BJ (cell line): ENCODE results near the gene PTPRE. TPM values are rescaled to one million over a fixed set of nuclear protein-coding genes. Genes with fewer than 3 reads are reported as not detected.

Experiments used
- CTCF ChIA-PET: fragments of 350-600 bp; formaldehyde crosslinking; extraction: SDS; loops from one replicate; lab custom pipeline; 2021; ENCODE audit warnings: antibody characterized with exemption, inconsistent platforms; lab: Yijun Ruan, JAX
- POLR2A ChIA-PET: fragments of 300-600 bp; sonication (Branson Sonifier 250); formaldehyde crosslinking; extraction: SDS; loops from one replicate; lab custom pipeline; 2021; ENCODE audit warnings: antibody characterized with exemption; lab: Charles Lee
- DNase-seq: peaks from one replicate; pipeline ENCODE4 v3.0.0-alpha.2; 2011; ENCODE audit warnings: low read depth
- H3K27me3 ChIP-seq: 2 replicates; pipeline ENCODE4 v1.6.0; 2011; ENCODE audit warnings: low read length; ENCODE audit not compliant: control insufficient read depth, insufficient read depth
- H3K36me3 ChIP-seq: 2 replicates; pipeline ENCODE4 v1.5.1; 2011; ENCODE audit warnings: low read length; ENCODE audit not compliant: control insufficient read depth, insufficient read depth
- H3K4me3 ChIP-seq: 2 replicates; pipeline ENCODE4 v1.5.1; 2011; ENCODE audit warnings: low read depth, mild to moderate bottlenecking, control low read depth, low read length
- polyA plus RNA-seq: library from polyadenylated mRNA; depleted of rRNA; stranded (reverse); fragments of >200 nt; gene quantifications from 2 replicates; pipeline ENCODE4 v1.2.3, GENCODE V29; 2011
- TF ChIP-seq, protein P1 (sequence below): IDR thresholded peaks from 2 replicates; pipeline ENCODE4 v1.5.1; 2011; ENCODE audit warnings: low read depth, mild to moderate bottlenecking, control low read depth, inconsistent platforms, low read length, moderate library complexity; ENCODE audit not compliant: insufficient read depth

PTPRE gene
- polyA plus RNA-seq, 1 experiment: 0.09 TPM

DNA sequence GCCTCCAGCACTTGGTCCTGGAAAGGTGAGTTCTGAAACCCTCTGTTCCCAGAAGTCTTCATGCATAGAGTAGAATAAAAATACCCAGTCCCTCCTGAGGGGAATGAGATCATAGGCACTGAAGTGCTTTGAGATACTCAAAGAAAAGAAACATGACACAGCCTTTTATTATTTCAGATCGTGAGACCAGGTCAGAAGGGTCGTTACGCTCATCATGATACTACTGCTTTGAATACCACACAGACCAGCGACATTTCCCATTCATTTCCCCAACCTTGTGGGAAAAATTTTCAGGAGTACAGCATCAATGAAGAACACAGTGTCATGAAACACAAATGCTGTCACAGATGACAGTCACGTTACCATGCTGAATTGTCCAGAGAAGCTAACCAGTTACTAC, 29.2 kb upstream of the PTPRE start:
- H3K27me3 ChIP-seq: no peaks in the 10 kb centered on the region; the same call in 1 of the 2 replicates
- CTCF ChIA-PET: no interaction called here
- no peak for DNase-seq
- H3K36me3 ChIP-seq: no peaks in the 10 kb centered on the region
- TF ChIP-seq, protein P1, sequence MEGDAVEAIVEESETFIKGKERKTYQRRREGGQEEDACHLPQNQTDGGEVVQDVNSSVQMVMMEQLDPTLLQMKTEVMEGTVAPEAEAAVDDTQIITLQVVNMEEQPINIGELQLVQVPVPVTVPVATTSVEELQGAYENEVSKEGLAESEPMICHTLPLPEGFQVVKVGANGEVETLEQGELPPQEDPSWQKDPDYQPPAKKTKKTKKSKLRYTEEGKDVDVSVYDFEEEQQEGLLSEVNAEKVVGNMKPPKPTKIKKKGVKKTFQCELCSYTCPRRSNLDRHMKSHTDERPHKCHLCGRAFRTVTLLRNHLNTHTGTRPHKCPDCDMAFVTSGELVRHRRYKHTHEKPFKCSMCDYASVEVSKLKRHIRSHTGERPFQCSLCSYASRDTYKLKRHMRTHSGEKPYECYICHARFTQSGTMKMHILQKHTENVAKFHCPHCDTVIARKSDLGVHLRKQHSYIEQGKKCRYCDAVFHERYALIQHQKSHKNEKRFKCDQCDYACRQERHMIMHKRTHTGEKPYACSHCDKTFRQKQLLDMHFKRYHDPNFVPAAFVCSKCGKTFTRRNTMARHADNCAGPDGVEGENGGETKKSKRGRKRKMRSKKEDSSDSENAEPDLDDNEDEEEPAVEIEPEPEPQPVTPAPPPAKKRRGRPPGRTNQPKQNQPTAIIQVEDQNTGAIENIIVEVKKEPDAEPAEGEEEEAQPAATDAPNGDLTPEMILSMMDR: no peak
- no peak overlapping the region for H3K4me3 ChIP-seq
- POLR2A ChIA-PET: no interaction called here

DNA sequence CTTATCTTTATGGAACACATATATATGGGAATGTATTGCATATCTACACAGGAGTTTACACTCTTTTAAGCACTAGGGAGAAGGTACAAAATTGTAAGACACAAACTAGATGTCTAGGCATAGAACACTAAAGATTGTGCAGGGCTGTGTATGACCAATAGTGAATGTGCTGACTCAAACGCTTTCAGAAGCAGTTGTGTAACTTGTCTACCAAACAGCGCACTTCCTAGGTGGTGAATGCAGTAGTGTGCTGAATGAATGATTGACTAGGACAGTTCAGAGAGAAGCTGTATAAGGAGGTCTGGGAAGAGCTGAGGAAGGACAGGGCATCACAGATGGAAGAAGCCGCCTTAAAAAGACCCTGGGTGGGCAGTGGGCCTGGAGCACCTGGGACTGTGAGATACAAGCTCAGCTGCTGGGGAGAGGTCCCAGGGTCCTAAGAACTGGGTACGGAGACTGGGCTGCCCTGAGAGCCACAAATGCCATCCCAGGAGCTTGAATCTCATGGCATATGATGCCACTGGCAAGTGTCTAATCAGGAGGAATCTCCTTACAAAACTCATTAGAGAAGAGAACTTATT, 28.3 kb upstream of the PTPRE start:
- DNase-seq: no peak
- ChIA-PET POLR2A (no interaction called here), CTCF (no interaction called here)
- H3K4me3 ChIP-seq: no peak overlapping the region
- TF ChIP-seq, protein P1: no peak
- no peaks in the 10 kb centered on the region; the same call in 1 of the 2 replicates for H3K27me3 ChIP-seq
- no peaks in the 10 kb centered on the region for H3K36me3 ChIP-seq

DNA sequence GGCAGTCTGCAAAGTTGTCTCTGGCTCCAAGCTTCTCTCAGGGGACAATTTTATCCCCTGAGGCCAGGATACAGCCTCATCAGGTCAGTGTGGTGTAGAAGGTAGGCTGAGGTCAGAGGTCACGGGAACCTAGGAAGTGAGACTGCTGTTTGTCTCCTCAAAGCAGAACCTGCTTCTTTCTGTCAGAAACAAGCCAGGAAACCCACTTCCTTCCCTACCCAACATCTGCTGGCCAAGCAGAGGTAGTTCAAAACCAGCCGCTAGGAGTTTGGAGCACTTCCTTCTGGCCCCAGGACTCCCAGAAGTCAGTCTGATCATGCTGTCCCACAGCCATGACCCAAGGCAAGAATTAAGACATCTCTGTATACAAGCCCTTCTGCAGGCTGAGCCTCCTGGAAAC, 26.3 kb upstream of the PTPRE start:
- no peaks in the 10 kb centered on the region for H3K36me3 ChIP-seq
- no peaks in the 10 kb centered on the region for H3K27me3 ChIP-seq
- TF ChIP-seq, protein P1: no peak
- DNase-seq: no peak
- ChIA-PET POLR2A (no interaction called here), CTCF (no interaction called here)
- H3K4me3 ChIP-seq: no peak overlapping the region

GRCh38 chr10:127881262-127881661, 25.6 kb upstream of the PTPRE start:
- TF ChIP-seq, protein P1: no peak
- ChIA-PET CTCF (no interaction called here), POLR2A (no interaction called here)
- no peak overlapping the region for H3K4me3 ChIP-seq
- H3K27me3 ChIP-seq: no peaks in the 10 kb centered on the region
- no peaks in the 10 kb centered on the region for H3K36me3 ChIP-seq
- no peak for DNase-seq

GRCh38 chr10:127882391-127882790, 24.5 kb upstream of the PTPRE start:
- H3K4me3 ChIP-seq: no peak overlapping the region
- no peak for DNase-seq
- no peaks in the 10 kb centered on the region for H3K36me3 ChIP-seq
- no peaks in the 10 kb centered on the region for H3K27me3 ChIP-seq
- ChIA-PET POLR2A (no interaction called here), CTCF (no interaction called here)
- TF ChIP-seq, protein P1: no peak
